HT-29 (cell line): Measurements from ENCODE around the gene TBXAS1. TPM values are rescaled to one million over a fixed set of nuclear protein-coding genes. Genes with fewer than 3 reads are reported as not detected.

ENCODE experiments used
- DNase-seq: peaks from one replicate; pipeline ENCODE4 v3.0.0-alpha.2; 2015; ENCODE audit warnings: low spot score
- total RNA-seq: library from RNA; depleted of rRNA; stranded (reverse); fragments of >200 nt; shearing (Covaris generic); gene quantifications from 2 replicates; pipeline ENCODE4 v1.2.3, GENCODE V29; 2014

The TBXAS1 gene
- total RNA-seq, 1 experiment from 2014 or later: 22.8 TPM

DNA sequence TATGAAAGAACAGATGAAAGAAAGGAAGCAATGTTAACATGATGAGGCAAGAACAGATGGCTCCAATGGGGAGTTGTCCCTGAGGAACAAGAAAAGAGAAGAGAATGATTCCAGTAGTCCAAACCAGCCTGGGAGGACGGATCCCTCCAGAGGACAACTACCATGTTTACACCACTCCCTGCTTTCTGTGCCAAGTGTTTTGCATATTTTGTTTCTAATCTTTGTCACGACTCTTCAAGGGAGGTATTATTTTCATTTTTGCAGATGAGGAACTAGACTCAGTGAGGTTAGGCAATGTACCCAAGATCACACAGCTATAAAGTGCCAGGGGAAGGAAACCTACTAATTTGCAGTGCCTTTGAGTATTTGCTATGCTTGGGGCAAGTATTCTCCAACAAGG is 117.5 kb downstream of the TBXAS1 start:
- DNase-seq: no peak

DNA sequence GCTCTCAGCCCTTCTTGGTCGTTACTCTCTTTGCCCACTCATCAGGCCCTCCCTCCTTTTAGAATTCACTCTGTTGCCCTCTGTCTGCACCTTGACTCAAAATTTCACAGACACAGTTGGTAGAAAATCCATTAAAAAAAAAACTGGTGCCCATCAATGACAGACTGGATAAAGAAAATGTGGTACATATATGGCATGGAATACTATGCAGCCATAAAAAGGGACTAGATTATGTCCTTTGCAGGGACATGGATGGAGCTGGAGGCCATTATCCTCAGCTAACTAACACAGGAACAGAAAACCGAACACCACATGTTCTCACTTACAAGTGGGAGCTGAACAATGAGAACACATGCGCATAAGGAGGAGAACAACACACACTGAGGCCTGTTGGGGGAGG is 118.0 kb downstream of the TBXAS1 start:
- no peak for DNase-seq

DNA sequence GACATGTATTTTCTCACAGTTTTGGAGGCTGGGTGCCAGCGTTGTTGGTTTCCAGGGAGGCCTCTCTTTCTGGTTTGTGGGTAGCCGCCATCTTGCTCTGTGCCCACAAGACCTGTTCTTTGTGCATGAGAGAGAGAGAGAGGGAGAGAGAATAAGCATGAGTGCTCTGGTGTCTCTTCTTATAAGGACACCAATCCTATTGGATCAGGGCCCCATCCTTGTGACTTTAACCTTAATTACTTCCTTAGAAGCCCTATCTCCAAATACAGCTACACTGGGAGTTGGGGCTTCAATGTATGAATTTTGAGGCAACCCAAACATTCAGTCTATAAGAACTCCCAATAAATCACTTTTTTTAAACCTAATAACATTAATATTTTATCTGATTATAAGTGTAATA is 119.1 kb downstream of the TBXAS1 start:
- no peak for DNase-seq

DNA sequence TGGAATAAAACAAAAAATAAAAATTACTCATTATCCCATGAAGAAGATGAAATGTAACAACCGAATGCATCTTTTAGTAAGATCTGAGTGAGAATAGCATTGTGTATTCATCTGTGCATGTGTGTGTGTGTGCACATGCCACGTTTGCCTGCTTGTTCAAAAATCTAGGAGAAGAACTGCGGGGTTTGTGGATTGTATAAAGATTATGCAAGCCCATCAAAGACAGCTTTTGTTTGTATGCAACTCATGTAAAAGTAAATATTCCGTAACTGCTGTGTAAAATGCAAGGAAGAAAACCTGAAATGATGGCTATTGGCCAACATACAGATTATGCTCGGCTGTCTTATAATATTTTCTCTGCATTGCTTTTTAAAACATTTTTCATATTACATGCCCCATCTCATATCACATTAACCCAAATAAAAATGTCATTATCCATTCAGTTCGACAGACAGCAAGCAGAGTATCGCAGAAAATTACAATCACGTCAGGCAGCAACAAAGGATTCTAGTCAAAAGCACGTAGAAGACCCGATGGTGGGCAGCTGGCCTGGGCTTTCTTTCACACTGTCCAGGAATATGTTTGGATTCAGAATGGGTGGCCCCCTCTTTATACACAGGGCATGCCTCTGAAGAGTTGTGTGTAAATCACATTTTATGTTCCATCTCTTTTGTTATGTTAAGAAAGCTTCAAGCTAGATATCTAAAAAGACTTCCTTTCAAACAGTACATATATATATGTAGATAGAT is 119.7 kb downstream of the TBXAS1 start:
- DNase-seq: no peak

DNA sequence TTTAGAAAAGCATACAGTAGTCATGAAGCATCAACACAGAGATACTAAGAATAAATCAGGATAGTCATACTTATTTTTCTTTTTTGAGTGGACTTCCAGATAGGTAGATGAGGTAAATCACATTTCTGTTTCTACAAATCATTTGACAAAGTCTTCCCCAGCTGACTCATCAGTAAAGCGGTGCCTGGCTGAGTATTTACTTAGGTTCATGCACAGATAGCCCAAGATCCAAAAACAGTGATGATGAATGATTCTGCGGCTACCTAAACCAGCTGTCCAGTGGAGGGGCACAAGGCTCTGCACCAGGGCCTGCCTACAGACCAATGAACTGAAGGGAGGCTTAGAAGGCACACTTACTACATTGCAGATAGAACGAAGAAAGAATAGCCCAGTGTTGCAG is 120.6 kb downstream of the TBXAS1 start:
- DNase-seq: no peak

DNA sequence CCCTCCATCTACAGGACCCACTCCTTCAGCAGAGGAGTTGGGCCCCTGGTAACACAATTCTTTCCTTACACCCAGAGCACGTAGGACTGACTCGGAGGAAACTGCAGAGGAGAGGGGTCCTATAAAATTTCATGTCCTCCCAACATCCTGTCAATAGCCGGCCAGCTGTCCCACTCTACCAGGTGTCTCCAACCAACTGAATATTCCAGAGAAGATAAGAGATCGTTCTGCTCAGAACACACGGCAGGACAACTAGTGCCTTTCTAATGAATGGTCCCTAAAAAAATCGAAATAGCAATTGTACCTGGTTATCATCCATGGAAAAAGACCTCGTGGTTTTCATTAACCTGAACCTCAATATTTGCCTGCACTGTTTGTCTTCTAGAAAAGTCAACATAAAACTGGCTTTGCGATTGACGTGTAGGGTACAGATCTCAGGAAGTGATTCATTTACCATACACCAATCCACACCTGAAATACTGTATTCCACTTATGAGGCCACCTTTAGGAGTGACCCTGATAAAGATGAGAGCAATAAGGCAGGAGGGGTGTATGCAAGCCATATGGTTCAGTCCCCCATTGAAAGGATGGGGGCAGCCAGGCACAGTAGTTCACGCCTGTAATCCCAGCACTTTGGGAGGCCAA is 121.9 kb downstream of the TBXAS1 start:
- peak; percentile 64 for DNase-seq

DNA sequence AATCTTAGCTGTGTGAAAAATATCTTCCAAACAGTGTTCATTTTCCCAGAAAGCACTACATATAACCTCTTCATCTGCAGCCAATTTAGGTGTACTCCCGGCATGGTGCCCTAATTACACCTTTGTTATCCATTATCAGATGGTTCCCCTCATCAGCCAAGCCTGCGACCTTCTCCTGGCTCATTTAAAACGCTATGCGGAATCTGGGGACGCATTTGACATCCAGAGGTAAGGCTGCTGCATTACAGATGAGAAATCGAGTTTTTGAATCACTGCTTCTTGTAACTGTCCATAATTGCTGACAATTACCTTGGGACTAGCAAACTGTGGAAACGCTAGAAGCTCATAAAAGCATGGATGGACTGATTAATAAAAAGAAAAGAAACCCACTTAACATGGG is 124.2 kb downstream of the TBXAS1 start:
- no peak for DNase-seq

DNA sequence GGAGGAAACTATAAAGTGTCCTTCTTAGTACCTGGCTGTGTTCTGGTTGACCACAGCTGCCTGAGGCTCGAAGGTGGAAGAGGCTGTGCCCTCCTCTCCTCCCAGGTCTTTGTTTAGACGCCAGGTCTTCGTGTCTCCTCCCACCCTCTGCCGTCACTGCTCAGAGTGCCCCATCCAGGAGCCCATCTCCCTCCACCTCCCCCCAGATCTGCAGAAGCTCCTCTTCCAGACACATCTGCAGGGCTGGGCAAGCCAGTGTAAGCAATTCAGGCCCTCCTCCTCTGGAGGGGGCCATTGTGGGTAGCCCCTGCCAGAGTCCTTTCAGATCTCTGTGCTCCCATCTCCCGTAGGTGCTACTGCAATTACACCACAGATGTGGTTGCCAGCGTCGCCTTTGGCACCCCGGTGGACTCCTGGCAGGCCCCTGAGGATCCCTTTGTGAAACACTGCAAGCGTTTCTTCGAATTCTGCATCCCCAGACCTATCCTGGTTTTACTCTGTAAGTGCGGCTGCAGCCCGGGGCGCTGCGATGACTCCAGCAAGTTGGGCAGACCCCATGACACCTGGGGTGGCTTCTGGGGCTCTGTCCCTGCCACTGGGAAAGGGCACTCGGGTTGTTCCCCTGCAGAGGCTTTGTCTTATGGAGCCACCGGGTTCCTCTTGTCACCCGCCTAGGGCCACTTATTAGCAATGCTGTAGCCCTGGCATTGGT is 126.2 kb downstream of the TBXAS1 start:
- DNase-seq: no peak

DNA sequence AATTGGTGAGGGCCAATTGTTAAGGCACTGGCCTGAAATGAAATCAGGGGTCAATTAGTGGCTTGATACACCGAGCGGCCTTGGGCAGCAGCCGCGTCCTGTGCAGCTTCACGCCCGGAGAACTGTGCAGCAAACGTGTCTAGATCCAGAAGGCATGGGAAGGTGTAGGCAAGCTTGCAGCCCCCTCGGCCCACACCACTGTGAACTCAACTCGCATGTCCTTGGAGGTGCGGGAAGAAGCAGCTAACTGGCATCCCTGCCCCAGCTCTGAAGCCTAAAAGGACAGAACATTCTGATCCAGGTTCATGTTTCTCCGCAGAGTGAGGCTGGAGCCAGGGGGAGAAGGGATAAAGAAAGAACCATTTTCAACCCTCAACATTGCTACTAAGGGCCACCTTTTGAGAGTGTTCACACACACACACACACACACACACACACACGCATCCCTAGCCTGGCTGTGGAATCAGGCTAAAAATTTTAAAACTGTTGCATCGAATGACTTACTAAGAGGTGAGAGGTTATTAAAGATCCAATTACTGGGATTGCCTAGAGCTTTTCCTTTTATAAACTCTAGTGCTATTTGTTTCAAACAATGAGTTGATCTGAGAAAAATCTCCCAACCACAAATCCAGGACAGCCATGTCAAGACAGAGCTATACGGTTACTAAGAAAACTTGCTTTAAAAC is 129.7 kb downstream of the TBXAS1 start:
- no peak for DNase-seq

DNA sequence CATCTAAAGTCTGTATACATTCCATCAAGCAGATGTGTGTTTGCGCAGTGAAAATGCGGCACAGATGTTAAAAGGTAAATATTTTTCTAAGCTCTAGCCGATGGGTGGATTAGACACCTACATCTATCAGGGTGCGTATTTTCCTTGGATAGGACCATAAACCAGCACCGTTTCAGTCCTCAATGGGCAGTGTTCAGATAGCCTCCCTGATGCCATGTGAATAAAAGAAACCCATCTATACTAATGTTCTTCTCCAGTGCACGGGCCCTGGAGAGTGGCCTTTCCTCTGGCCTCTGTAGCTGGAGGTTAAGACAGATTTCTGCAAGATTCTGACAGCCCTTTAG is 130.2 kb downstream of the TBXAS1 start:
- DNase-seq: no peak

DNA sequence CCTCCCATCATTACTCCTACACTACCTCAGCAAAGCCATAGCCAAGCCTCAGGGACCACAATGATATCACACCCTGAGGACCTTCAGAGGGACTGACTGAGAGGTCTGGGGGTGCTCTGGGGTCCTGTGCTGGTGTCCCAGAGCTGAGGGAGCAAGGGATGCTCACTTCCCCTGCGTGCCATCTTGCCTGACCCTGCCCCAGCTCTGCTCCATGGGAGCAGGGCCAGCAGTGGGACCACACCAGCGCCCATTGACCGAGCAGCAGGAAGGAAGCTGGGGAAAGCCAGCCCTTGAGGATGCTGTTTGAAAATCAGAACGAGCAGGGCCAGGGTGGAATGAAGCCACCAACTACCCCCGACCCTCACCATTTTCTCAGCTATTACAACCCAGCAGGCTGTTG is 130.7 kb downstream of the TBXAS1 start:
- no peak for DNase-seq

DNA sequence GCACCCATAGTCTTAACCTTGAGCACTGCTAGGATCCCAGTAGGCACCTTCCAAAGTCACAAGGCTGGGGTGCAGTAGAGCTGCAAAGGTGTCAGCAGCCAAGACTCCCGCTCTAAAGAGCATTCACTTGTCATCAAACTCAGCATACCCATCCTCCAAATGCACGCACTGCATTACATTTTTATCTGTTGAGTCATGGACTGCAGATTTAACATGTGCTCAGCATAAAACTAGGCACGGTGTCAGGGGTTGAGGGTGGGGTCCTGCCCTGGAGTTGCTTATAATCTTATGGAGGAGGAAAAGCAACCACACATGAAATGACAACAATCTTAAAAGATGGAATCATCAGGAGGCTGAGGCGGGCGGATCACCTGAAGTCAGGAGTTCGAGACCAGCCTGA is 131.1 kb downstream of the TBXAS1 start:
- no peak for DNase-seq

DNA sequence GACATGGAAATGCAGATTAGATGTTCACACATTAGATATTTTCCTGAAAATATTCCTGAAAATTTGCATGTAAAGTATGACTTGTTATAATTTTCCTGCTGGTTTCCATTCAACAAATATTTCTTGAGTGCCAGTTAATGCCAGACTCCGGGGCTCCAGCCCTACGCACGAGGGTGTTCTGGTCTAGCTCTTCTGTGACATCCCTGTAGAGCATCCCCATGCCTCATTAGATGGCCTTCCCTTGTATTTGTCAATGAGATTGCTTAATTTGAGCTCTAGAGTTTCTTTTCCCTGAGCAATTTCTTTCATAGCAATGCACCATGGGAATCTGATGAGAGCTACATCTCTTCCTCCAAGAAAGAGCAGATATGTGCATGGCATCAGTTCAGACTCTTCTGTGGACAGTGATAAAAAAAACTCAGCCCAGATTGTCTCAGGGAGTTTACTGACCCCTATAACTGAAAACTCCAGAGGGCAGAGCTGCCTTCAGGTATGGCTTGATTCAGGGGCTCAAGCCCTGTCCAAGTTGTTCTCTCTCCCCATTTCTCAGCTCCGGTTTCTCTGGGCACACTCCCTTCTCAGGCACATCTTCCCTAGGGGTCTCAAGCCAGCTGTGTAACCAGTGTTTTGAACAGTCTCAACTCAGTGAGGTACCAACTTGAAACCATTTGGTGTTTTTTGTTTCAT is 137.0 kb downstream of the TBXAS1 start:
- no peak for DNase-seq

DNA sequence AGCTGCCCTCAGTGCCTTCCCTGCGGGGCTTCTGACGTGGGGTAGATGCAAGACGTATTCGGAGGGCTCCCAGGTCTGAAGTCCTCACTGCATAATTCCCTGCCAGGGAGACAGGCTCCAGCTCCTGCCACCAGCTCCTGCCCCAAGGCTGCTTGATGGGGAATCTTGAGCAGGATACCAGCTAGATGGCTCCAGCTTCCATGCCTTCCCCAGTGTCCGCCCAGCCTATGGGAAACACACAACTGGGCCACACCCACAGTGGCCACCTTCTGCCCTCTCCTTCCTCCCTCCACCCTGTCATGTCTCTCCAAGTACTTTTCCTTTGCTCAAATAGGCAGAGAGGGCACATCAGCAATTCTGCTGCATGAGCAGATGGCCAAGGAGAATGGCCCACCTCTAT is 137.9 kb downstream of the TBXAS1 start:
- no peak for DNase-seq

DNA sequence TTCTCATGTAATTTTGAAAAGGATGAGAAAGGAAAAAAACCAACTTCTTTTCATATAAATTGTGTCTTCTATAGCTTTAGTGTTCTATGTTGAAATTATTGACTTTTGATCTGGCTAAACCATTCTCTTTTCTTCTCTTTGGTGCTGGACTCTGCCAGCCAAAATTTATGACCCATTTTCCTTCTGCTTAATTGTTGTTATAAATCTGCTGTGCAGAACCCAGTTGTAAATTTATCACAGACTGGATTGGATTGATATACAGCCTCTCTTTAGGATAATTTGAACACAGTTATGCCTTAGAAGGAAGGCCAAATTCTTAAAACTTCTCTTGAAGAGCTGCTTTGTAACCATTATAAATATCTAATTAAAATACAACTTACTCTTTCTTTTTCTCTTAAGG is 139.9 kb downstream of the TBXAS1 start:
- no peak for DNase-seq

DNA sequence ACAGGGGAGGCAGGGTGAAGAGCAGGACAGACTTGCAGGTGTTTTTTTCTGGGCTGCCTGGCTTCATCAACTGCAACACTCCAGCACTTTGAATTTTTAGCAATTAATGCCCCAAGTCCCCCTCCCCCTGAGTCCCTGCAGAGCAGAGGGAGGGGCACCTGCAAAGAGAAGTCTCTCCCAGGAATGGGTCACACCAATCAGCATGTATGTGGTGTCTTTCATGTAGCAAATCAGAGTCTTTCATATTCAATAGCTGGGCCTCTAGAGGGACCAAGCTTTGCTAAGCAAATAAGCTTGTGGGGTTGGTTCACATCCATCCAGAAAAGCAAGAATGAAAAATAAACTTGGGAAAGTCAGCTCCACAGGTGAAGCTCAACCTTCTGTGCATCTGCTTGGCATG is 143.0 kb downstream of the TBXAS1 start:
- DNase-seq: no peak

DNA sequence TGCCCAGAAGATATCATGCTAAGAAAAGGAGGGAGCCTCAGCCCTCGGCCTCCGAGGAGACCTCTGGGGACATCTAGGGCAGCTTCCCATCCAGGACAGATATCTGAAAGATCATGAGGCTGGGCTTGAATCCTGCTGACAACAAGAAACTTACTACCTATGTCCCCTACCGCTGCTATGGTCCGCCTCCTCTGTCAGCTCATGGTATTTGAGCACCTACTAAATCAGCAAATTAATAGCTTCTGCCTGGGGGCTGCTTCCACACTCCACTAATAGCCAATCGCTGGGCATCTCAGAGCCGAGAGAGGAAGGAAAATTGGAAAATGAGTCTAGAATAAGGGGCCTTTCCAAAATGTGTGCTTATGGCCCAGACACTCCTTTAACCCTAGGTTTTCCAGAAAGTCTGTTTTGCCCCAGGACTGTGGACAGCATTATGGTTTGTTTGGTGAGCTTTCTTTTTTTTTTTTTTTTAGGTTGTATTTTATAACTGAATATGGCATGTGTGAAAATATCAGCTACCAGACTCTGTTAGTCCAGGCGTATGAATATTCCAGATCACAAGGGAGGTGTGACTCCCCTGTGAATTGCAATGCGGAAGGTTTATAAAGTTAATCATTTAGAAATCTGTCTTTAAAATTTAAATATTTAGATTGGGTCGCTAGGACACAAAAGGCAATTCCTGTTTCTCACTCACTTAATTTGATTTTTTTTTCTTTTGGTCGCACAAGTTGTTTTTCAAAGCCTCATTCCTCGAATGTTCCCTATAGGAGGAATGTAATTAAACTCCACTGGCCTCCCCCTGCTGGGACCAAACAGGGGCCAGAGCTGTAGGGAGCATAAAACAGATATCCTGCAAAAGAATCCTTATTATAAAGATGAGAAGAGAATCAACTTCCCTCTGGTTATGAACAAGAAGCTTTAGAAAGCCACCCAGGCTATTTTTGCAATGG is 144.3 kb downstream of the TBXAS1 start:
- no peak for DNase-seq

DNA sequence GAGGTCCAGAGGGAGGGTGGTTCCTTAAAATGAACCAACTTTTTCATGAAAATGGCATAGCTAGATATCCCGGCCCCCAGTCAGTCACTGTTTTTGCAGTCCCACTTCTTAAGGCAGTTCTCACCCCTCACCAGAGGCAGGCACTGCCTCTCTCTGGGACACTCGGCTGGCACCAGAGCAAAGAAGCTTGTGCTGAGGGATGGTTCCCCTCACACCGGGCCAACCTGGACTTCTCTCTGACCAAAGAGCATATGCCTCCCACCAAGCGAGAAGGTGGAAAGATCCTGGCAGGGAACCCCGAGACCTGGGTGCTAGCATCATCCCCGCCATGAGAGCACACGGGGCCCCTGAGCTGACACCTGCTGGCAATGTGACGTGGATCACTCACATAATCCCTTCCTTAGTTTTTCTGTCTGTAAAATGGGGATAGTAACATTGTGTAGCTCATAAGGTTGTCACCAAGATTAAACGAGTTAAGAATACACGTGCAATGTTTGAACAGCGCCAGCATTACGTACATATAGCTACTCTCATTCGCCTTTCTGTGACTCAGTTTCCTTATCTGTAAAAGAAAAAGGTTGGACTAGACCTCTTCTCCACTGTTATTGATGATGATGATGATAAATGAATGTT is 145.2 kb downstream of the TBXAS1 start:
- DNase-seq: no peak

DNA sequence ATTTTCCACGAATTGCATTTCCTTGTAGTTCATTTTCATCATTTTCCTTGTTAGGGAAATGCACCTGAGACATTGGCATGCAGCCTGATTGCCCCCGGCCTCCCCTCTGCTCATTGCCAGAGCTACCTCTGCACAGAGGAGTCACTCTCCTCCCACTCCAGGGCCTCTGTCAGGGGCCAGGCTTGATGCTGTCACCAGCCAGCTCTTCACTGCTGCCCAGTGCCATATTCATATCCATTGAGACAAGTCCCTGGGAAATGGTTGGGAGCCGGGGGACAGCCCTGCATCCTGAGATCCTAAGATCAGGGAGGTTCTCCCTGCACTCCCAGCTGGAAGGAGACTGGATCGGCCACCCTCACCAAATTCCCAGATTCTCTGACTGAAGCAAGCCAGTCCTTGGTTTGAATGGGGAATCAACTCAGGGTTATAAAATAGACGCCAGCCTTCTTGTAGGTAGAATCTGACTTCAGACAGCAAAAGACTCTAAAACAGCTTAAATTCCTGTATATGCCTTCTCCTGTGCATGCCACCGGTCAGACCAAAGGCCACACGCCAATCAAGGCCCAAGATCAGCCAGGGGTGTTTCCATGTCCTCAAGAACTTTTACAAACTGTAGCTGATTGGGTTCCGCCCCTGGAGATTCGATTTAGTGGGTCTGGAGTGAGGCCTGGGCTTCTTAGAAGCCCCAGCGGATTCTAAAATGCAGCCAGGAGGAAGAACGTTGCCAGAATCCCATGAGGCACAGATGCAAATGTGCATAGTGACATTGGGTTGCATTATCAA is 147.2 kb downstream of the TBXAS1 start:
- no peak for DNase-seq
